Mucosa of gallbladder (tissue), 1 donor: ENCODE measurements around the gene TCF7L2. TPM values are rescaled to one million over a fixed set of nuclear protein-coding genes. Genes with fewer than 3 reads are reported as not detected.
A peak's percentile ranks its signal among the peaks of the same experiment; 100 is the strongest.
"Not testable (repeated sequence)": the region's sequence is repeated elsewhere in the genome, so short reads cannot be mapped to it uniquely, and the experiment has no call there.

ENCODE experiments used
- DNase-seq: peaks from one replicate; pipeline ENCODE4 v3.0.0-alpha.2; 2020; ENCODE audit warnings: low spot score
- total RNA-seq: library from RNA; stranded (reverse); gene quantifications from one replicate; pipeline ENCODE4 v1.2.1, GENCODE V29; 2021
- donor health status: DM: no; HTN: no; CAD: no.

The TCF7L2 gene
- total RNA-seq, 1 donor from 2014 or later, result 35.3 TPM

GRCh38 chr10:113066120-113066519, 116.1 kb downstream of the TCF7L2 start:
- DNase-seq, result not testable (repeated sequence)

GRCh38 chr10:113066561-113067312, 116.7 kb downstream of the TCF7L2 start:
- DNase-seq, result no peak

- DNase-seq, result no peak
These were observed 117.5 kb downstream of the TCF7L2 start for GRCh38 chr10:113067501-113067900.

GRCh38 chr10:113068178-113068890, 118.3 kb downstream of the TCF7L2 start:
- no peak for DNase-seq

- peak; percentile 31 for DNase-seq
These were observed 119.5 kb downstream of the TCF7L2 start for GRCh38 chr10:113069595-113069994.

- peak; percentile 83 for DNase-seq
These were observed 121.4 kb downstream of the TCF7L2 start for GRCh38 chr10:113071446-113071845.

- peak; percentile 80 for DNase-seq
These were observed 123.6 kb downstream of the TCF7L2 start for GRCh38 chr10:113073549-113074189.

- DNase-seq, result no peak
These were observed 126.9 kb downstream of the TCF7L2 start for GRCh38 chr10:113076949-113077348.

- DNase-seq, result no peak
These were observed 128.3 kb downstream of the TCF7L2 start for GRCh38 chr10:113078282-113078907.

GRCh38 chr10:113080061-113080924, 130.2 kb downstream of the TCF7L2 start:
- DNase-seq, result no peak

- DNase-seq, result no peak
These were observed 130.8 kb downstream of the TCF7L2 start for GRCh38 chr10:113080925-113081229.

- no peak for DNase-seq
These were observed 134.0 kb downstream of the TCF7L2 start for GRCh38 chr10:113084031-113084430.

- DNase-seq, result no peak
These were observed 135.7 kb downstream of the TCF7L2 start for GRCh38 chr10:113085776-113086175.

- DNase-seq, result no peak
These were observed 136.2 kb downstream of the TCF7L2 start for GRCh38 chr10:113086282-113086681.

GRCh38 chr10:113087165-113088029, 137.3 kb downstream of the TCF7L2 start:
- peak; percentile 83 for DNase-seq

GRCh38 chr10:113088194-113088593, 138.1 kb downstream of the TCF7L2 start:
- no peak for DNase-seq

- no peak for DNase-seq
These were observed 139.5 kb downstream of the TCF7L2 start for GRCh38 chr10:113089551-113089950.

GRCh38 chr10:113091920-113092319, 141.9 kb downstream of the TCF7L2 start:
- DNase-seq, result peak; percentile 44

- DNase-seq, result peak; percentile 40
These were observed 143.4 kb downstream of the TCF7L2 start for GRCh38 chr10:113093188-113094113.
